GM12874 (cell line): ENCODE data around the gene DSC2.

Source experiments
- CTCF ChIP-seq: IDR thresholded peaks from 2 replicates; pipeline ENCODE4 v1.5.1; 2011; ENCODE audit warnings: low read depth, mild to moderate bottlenecking, control low read depth, low read length, moderate library complexity; ENCODE audit not compliant: insufficient read depth

DSC2 gene

GRCh38 chr18:31042406-31043181, 59.6 kb downstream of the DSC2 start, which contains the start of gene DSC3:
TSS of gene DSC3 (minus strand) at chr18:31042742. CDS start at chr18:31042660, 82 bp downstream.
- no peak for TF ChIP-seq CTCF

- no peak for TF ChIP-seq CTCF
Measured at GRCh38 chr18:31042084-31042405, 60.2 kb downstream of the DSC2 start.

- no peak for TF ChIP-seq CTCF
Measured at GRCh38 chr18:31041271-31042083, 60.7 kb downstream of the DSC2 start.

- no peak for TF ChIP-seq CTCF
Measured at GRCh38 chr18:31040686-31041270, 61.4 kb downstream of the DSC2 start.

- TF ChIP-seq CTCF = no peak
Measured at GRCh38 chr18:31039426-31039825, 62.8 kb downstream of the DSC2 start.

GRCh38 chr18:31034541-31034940, 67.7 kb downstream of the DSC2 start:
- TF ChIP-seq CTCF = no peak

DNA sequence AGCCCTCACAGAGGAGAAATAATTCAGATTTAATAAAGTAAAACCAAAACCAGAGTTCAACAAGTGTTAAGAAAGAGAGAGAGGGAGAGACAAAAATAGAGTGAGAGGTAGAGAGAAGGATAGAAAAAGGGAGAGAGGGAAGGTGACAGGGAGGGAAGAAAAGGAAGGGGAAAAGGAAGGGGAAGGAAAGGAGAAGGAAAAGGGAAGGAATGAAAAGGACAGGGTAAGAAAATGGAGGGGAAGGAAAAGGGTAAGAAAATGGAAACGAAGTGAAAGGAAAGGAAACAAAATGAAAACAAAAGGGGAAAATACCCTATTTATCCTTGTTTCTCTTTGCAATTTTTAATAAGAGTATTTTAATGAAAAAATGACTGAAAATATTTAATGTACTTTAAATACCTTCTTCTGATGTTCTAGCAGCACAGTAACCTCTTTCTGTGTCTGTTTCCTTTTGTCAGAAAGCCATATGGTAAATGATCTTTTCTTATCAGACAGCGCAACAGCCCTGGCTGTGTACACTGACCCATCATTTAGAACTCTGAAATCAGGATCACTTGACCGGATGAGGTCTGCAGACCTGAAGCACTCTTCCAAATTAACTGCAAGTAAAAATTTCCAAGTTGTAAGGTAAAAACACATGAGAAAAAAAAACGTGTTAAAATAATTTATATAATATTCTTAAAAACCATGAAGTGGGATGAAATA, 71.5 kb downstream of the DSC2 start:
- no peak for TF ChIP-seq CTCF
